T-helper 22 cell (primary cell): Measurements from ENCODE around the gene FAM107B.
"Not testable (repeated sequence)": the region's sequence is repeated elsewhere in the genome, so short reads cannot be mapped to it uniquely, and the experiment has no call there.

Source experiments
- DNase-seq: peaks from one replicate; pipeline ENCODE4 v3.0.0-alpha.2; 2020; ENCODE audit warnings: low read depth

Gene FAM107B

DNA sequence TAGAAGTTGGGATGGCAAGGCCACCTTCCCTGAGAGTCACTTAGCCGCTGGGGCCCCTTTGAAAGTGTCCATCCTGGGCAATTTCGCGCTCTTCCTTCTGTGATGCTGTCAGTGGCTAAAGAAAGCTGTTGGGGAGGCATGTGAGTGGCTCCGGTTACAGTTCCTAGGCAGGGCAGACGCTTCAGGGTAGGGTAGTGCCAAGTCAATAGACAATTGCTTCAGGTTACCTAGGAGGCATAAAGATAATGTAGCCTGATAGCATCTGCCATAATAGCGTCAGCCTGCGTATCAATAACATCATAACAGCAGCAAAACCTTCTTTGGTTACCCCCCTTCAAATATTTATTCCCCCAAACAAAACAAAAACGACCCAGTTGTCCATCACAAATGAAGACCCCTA, at the start of gene FAM107B:
TSS of gene FAM107B (minus strand) at position 101 of the 400 bp plus-strand sequence. CDS start 234 bp downstream, outside the sequence.
- DNase-seq, result no peak

DNA sequence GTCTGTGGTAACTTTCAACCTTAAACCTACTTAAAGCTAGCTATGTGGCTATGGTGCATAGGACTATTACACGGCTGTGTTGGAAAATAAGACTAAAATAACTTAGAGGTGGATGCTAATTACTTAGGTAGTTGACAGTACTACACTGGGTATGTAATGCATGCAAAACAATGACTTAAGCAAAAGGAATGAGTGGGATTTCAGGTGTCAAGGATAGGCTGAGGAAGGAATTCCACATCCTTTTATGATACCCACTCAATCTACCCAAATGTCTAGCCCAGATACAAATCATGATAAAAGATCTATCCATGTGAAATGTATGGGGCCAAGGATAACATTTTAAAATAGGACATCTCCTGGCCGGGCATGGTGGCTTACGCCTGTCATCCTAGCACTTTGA, 49.3 kb upstream of the FAM107B start:
- no peak for DNase-seq

DNA sequence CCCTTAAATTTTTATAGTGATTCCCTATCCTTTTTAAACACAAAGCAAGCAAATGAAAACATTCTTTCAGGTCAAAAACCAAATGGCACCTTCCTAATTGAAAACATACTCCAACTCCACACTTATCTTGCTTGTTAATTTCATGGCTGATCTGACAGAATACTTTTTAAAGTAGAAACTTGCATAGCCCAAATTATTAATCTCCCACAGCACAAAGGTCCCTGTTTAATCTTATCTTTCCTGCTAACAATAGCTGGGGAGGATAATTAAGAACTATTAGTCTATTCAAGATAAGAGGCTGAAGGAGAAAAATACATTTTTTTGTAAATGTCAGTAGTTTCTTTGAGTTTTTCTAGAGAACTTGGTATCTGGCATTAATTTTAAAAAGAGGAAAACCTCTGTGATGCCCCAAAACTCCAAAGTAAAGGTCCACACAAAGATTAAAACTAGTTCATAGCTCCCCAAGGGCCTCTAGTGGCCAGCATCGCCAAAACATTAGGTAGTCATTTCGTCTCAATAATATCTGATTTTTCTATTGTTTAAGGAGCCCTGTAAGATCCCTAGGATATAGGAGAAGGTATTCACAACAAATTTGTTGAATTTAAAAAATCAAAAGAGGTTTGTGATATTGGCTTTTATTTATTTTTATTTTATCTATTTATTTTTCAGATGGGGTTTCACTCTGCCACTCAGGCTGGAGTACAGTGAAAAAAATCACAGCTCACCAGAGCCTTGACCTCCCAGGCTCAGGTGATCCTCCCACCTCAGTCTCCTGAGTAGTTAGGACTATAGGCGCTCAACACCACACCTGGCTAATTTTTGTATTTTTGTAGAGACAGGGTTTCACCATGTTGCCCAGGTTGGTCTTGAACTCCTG, 48.4 kb upstream of the FAM107B start:
- no peak for DNase-seq

DNA sequence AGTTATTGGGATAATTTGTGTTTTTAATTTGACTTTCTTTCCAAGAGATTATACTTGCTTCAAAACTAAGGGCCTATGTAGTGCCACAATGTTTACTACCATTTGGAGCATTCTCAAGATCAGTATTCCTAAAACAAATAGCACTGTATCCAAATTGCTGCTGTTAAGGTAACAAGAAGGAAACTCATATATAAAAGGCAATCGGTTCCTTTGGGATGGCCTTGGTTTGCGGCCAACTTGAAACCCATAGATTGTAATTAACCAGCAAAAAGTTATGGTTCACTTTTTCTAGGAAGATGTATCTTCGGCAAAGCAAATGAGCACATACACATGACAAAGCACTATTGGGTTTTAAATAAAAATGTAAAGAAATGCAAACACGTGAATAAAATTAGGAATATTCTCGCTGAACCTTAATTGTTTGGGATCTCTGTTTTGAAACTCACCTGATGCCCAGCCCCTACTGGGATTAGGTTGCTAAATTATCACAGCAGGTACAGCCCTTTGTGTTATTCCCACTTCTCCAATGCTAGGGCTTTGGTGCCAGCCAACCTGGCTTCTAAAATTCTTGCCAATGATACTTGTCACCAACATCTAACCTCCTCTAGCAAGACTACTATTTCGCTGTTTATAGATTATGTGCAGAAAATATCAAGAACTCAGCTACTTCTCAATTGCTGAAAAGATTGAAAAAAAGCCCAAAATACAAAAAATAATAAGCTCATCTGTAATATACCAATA, 47.1 kb upstream of the FAM107B start:
- no peak for DNase-seq

- DNase-seq, result no peak
Observed at GRCh38 chr10:14820775-14821154, 46.1 kb upstream of the FAM107B start.

DNA sequence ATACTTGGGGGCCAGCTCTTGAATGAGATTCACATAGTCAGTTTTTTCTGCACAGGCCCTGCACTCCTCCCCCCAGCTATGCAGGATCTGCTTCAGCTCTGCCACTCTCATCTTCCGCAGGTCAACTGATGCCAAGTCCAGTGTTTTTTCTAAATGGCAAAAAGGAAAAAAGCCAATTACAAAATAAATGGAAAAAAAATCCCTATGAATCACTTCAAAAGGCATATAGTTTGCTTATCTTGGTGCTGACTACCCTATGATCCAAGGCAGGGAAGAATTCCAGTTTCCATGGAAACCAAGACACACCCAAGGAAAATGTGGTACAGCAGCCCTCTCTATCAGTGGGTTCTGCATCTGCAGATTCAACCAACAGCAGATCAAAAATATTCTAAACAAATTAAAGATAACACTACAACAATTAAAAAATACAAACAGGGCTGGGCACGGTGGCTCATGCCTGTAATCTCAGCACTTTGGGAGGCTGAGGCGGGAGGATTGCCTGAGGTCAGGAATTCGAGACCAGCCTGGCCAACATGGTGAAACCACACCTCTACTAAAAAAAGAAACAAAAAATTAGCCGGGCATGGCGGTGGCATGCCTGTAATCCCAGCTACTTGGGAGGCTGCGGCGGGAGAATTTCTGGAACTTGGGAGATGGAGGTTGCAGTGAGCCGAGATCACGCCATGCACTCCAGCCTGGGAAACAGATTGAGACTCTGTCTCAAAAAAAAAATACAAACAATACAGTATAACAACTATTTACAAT, 45.5 kb upstream of the FAM107B start:
- DNase-seq, result no peak

DNA sequence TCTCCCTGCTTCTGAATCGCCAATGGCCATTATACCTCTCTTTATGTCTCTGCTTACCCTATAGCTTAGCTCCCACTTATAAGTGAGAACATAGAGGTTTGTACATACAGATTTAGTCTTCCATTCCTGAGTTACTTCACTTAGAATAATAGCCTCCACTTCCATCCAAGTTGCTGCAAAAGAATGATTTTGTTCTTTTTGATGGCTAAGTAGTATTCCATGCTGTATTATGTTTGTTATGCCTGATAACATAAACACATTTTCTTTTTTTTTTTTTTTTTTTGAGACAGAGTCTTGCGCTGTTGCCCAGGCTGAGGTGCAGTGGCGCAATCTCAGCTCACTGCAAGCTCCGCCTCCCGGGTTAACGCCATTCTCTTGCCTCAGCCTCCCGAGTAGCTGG, 42.0 kb upstream of the FAM107B start:
- not testable (repeated sequence) for DNase-seq

GRCh38 chr10:14815681-14816080, 41.0 kb upstream of the FAM107B start:
- no peak for DNase-seq

DNA sequence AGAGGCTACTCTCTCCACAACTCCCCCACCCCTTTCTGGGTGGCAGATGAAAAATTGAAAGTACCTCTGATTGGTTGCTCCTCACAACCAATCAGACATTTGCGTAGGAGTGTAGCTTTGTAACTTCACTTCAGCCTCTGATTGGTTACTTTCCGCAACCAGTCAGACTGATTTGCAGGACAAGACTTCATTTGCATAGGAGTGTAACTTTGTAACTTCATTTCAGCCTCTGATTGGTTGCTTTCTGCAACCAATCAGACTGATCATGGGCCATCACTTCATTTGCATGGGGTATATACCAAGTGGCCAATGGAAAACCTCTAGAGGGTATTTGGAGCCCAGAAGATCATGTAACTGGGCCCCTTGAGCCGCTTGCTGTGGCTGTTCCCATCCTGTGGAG, 37.6 kb upstream of the FAM107B start:
- DNase-seq, result no peak

DNA sequence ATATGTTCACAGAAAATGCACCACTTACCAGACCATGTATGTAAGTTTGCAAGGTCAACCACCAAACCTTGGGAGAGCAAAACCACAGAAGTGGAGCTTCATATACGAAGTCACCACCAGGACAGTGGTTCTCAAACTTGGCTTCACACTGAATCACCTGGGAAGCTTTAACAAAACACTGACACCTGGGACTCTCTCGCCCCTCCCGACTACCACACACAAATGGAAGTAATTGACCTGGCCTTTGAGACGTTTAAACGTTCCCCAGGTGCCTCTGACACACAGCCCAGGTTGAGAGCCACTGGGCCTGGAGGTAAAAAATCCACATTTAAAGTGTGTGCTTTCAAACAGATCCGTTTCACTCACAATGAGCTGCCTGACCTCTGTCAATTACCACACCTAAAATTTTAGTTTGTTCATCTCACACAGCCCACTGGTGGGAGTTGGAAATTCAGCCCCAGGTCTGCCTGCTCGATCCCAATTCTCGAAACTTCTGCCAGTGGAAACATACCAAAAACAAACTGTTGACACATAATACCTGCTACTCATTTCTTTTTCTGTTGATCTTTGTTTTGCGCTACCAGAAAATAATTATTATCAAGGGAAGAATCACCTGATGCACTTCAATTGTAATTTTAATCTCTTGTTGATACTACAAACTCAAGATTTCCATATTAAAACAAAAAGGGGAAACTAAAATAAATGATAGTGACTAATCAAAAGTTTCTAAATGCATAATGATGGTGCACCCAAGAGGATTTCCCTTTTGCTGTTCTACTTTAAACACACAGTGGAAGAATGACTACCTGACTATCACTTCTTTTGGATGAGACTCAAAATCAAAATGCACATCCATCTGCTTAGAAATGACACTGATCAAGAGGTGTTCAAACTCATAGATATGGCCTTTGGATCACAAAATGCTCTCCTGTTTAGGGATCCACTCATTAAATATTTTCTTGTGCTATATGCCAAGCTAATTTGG, 36.6 kb upstream of the FAM107B start:
- no peak for DNase-seq

GRCh38 chr10:14806318-14806717, 31.6 kb upstream of the FAM107B start:
- DNase-seq, result no peak

- DNase-seq, result no peak
Observed at GRCh38 chr10:14803827-14804226, 29.1 kb upstream of the FAM107B start.

DNA sequence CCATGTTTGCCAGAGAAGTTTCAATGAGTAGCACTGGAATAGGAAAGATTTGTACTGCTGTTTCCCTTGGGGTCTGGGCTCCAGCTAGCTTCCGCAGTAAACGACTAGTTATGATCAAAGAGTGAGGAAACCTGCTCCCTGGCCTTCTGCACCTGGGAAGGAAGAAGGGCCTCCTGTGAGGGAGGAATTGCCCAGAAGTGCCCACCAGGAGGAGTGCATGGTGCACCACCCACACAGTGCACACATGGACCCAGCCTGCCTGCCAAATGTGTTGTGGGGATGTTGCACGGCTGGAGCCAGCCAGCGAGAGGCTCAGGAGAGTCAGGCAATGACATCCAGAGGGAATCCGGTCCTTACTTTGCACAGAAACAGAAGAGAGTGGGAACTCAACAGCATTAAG, 27.0 kb upstream of the FAM107B start:
- no peak for DNase-seq

DNA sequence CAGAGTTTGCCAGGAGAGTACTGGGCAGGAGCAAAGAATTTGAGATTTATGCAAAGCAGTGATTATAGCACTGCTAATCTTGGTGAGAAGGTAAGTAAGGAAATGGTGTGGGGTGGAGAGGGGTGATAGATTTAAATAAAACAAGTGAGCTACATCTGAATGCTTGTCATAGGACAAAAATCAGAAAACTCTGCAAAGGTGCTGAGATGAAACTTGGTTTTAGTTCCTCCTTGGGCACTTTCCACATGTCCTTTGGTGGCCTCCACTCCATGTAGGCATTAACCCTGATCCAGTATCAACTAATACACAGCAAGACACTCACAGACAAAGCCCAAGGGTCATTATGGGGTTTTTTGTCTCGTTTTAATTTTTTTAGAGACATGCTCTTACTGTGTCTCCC, 25.7 kb upstream of the FAM107B start:
- DNase-seq, result no peak

- DNase-seq, result no peak
Observed at GRCh38 chr10:14798636-14799035, 23.9 kb upstream of the FAM107B start.

DNA sequence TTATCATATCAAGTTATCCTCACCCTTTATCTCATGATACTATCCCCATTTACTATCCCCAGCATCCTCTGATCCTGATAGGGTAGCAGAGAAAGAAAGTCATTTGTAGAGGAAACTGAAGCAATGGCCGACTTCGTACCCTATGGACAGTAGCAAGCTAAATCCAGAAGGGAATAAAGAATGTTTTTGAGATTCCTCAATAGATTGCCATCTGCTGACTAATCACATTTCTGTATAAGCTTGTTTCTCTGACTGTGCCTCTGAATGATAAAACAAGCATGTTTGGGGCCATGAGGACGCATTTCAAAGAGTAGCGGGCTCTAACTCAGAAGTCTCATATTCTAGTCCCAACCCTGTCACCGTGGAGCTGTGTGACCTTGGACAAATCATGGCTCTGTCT, 13.2 kb upstream of the FAM107B start:
- DNase-seq, result no peak

DNA sequence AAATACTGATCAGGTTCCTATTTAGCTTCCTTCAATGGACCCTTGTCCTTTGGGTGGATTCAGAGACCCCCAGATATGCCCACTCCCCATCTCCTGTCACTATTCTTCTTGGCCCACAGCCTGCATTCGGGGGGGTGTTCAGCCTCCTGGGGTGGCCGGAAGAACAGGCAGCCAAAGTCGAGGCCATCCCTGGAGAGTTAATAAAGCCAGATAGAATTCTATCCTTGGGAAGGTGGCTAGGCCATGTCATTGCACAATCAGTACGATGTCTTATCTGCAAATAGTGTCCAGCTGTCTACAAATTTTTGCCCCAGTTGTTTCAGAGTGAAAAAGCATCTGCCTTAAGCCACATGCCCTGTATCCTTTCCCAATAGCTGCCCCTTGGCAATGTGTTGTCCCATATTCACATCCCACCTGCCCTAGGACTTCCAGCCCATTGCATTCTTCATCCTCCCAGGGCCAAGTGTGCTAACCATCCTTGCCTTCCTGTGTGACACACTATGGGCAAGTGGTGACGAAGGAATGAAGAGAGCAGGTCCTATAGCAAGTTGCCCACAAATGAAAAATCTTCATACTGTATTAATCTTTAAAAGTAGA, 9.9 kb upstream of the FAM107B start:
- no peak for DNase-seq

- DNase-seq, result no peak
Observed at GRCh38 chr10:14782691-14783363, 8.1 kb upstream of the FAM107B start.

- no peak for DNase-seq
Observed at GRCh38 chr10:14781763-14782162, 7.1 kb upstream of the FAM107B start.

GRCh38 chr10:14779001-14779651, 4.4 kb upstream of the FAM107B start:
- no peak for DNase-seq
